Activated CD4-positive, alpha-beta T cell treated with anti-CD3 and anti-CD28 coated beads, Interleukin-2, amount 50 U/mL, for 24 hours (primary cell): ENCODE measurements around the gene PIWIL1.
A peak's percentile ranks its signal among the peaks of the same experiment; 100 is the strongest.

ENCODE experiments used
- DNase-seq, 2 donors: peaks; one replicate each; pipeline ENCODE4 v3.0.0-alpha.2; 2020; ENCODE audit warnings: low read depth in 1 of 2, low spot score in 1 of 2

Gene PIWIL1

GRCh38 chr12:130337488-130338303 lies at the start of gene PIWIL1:
PIWIL1 (plus strand) TSS chr12:130337887; CDS start chr12:130342592, 4,705 bp downstream.
- DNase-seq: no peak

- no peak for DNase-seq
Measured at GRCh38 chr12:130288206-130288605, 49.5 kb upstream of the PIWIL1 start.

DNA sequence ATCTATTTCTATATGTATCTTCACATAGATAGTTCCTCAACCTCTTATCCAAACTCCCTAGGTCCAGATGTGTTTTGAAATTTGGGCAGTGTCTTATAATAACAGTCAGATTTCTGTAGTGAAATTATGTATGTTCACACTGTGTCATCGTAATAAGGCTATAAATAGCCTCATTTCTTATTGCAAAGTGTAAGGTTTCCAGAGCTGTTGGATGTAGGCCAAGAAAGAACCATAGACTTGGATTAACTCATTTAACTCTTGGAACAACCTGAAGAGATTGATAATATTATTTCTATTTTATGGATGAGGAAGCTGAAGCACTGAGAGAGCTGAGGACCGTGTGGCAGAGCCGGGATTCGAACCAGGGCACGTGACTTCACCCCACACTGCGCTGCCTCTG lies 49.0 kb upstream of the PIWIL1 start:
- no peak for DNase-seq

GRCh38 chr12:130290114-130290513 lies 47.6 kb upstream of the PIWIL1 start:
- no peak for DNase-seq

- no peak for DNase-seq
Measured at GRCh38 chr12:130298322-130299021, 39.2 kb upstream of the PIWIL1 start.

GRCh38 chr12:130299574-130299973 lies 38.1 kb upstream of the PIWIL1 start:
- no peak for DNase-seq

GRCh38 chr12:130300090-130300489 lies 37.6 kb upstream of the PIWIL1 start:
- no peak for DNase-seq

DNA sequence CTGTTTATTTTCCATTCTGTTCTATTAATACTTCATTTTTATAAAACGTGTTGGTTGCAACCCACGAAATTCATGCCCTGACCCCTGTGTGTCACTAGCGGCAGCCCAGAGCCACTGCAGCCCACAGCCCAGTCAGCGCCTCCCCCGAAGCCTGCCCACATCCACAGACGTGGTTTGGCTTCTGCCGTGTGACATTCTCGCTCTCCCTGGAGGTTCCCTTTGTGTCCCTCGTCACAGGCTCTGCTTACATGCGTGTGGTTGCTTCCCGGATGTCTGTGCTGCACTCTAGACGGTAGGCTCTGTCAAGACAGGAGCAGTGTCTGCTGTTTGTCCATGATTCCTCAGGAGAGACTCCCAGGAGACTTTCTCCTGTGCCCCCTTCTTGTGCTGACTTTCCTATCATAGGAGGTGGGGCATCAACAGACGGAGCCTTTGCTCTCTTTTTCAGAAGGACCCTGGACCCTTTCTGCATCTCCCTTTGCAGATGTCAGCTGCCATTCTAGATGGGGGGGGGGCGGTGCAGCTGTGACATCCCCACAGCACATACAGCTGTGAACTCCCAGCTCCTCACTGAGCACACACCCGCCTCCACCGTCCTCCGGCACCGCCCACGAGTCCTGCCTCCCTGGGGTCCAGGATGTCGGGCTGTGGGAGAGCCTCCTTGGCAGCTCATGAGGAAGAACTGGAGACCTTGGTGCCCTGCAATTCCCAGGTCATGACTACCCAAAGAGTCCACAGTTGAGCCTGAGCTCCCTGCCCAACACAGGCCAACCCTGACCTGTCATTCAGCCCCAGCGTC lies 36.8 kb upstream of the PIWIL1 start:
- no peak for DNase-seq

- DNase-seq: no peak
Measured at GRCh38 chr12:130301559-130301958, 36.1 kb upstream of the PIWIL1 start.

- DNase-seq: no peak
Measured at GRCh38 chr12:130303781-130304180, 33.9 kb upstream of the PIWIL1 start.

- no peak for DNase-seq
Measured at GRCh38 chr12:130307859-130308258, 29.8 kb upstream of the PIWIL1 start.

DNA sequence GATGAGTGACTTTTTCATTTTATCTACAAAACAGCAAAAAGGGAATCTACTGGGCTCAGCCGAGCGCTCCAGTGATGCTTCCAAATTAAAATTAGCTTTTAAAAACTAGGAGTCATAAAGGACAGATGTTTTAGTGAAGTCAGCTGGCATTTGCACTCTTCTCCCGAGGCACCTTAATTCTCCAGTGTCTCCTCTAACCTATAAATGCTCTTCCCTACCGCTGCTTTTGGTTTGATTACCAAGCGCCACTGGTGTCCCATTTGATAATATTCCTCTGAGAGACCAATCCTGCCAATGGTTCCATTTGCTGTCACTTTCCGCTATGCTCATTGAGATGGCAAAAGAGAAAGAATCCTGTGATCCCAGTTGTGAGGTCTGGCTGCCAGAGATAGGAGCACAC lies 29.3 kb upstream of the PIWIL1 start:
- DNase-seq: no peak

- DNase-seq: no peak
Measured at GRCh38 chr12:130316251-130316650, 21.4 kb upstream of the PIWIL1 start.

DNA sequence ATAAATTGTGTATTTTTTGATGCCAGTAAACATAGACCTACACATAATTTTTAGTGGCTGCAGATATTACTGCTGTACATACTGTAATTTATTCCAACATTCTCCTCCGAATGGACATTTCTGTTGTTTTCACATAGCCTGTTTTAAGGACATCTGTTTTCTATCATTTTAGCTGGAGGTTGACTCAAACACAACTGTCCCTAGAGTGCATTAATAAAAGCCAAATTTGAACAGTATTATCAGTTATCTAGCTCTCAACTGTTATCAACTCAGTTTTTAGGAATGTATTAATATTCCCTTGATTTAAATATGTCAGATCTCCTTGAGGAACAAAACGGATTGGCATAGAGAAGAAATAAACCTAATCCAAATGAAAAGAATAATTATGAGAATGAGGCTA lies 17.2 kb upstream of the PIWIL1 start:
- no peak for DNase-seq

GRCh38 chr12:130322263-130322662 lies 15.4 kb upstream of the PIWIL1 start:
- DNase-seq: no peak

DNA sequence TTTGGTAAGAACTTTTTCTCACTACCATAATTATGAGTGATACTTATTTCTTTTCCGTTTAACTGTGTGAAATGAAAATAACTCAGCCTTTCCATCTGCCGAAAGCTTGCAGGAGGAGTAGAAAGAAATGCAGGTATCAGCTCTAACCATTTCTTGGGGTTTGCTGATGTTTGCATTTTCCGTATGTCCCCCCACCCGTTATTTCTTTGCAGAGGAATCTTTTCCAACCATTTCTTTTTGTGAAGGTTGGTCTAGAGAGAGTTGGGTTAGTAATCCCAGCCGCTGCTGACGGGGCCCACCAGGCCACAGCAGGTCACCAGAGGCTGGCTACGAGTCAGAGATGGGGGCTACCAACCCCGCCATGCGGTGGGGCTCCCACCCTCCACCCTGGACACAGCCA lies 7.0 kb upstream of the PIWIL1 start:
- DNase-seq: no peak

- DNase-seq: no peak
Measured at GRCh38 chr12:130331146-130331545, 6.5 kb upstream of the PIWIL1 start.

DNA sequence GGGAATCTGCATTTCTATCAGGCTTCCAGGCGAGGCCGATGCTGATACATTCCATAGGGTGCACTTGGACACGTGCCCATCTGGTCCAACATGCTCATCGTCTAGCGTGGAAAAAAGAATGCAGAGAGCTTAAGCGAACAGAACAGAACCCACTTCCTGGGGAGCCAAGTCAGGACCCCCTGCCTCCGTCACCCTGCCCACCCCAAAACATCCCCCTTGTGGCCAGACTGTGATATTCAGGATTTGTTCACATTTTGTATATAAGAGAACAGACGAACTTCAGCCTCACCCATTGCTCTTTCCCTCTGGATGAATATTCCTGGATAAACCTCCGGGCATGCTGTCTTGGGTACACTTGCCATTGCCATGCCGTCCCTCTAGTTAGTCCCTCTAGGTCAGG lies 4.3 kb upstream of the PIWIL1 start:
- no peak for DNase-seq

DNA sequence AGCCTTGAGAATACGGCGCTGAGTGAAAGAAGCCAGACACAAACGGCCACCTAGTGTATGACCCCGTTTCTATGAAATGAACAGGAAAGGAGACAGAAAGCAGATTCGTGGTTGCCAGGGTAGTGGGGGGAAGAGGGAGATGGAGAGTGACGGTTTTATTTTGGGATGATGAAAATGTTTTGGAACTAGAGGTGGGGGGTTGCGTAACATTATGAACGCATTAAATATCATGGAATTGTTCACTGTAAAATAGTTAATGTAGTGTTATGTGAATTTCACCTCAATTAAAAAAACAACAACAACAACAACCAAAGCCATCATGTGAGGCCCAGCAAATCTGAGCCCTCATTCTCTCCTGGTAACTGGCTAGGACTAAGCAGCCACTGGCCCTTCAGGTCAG lies 3.3 kb upstream of the PIWIL1 start:
- DNase-seq: no peak

GRCh38 chr12:130334937-130335336 lies 2.8 kb upstream of the PIWIL1 start:
- no peak for DNase-seq

DNA sequence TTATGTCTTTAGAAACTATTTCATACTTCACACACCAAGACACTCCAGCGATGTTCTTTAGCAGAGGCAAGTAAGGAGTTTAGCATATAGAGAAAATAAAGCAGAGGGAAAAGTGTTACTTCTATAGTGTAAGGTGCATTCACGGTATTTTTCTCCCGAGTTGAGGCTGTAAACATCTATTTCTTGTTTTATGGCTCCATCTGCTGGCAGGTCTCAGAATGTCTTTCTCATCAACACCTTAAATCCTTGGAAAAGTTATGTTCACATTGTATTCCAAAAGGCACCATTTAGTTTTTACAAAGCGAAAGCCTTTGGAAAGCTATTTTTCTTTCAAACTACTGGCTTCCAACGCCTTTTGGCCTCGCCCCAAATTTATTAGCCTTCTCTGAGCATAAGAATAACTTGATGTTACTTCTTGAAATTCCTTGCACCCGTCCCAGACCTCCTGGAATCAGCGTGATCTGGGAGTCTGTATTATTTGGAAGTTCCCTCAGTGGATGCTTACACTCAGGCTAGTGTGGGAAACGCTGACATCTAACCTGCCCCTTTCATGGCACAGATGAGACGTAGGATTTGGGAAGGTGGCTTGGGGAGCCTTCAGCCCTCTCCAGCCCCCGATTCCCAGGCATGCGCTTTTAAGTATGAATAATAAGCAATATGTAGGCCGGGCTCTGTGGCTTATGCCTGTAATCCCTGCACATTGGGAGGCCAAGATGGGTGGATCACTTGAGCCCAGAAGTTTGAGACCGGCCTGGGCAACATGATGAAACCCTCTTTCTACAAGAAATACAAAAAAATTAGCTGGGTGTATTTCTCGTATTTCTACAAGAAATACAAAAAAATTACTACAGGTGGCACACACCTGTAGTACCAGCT lies 1.9 kb upstream of the PIWIL1 start:
- peak in 1 of 2 donors; percentile 11 for DNase-seq
